Osteocyte (in vitro differentiated cells): ENCODE results near the gene KCNN4. TPM values are rescaled to one million over a fixed set of nuclear protein-coding genes. Genes with fewer than 3 reads are reported as not detected.

Source experiments
- DNase-seq: peaks from one replicate; pipeline ENCODE4 v3.0.0; 2021; ENCODE audit warnings: mixed read lengths; ENCODE audit not compliant: unreplicated experiment; ENCODE audit errors: extremely low spot score
- H3K27ac Mint-ChIP-seq: one replicate; pipeline ENCODE4 v1.8.0; 2021; ENCODE audit warnings: mild to moderate bottlenecking, mixed read lengths; ENCODE audit not compliant: unreplicated experiment
- H3K27me3 Mint-ChIP-seq: one replicate; pipeline ENCODE4 v1.8.0; 2021; ENCODE audit warnings: mixed read lengths; ENCODE audit not compliant: unreplicated experiment
- H3K36me3 Mint-ChIP-seq: one replicate; pipeline ENCODE4 v1.8.0; 2021; ENCODE audit warnings: mixed read lengths; ENCODE audit not compliant: unreplicated experiment
- H3K4me1 Mint-ChIP-seq: one replicate; pipeline ENCODE4 v1.8.0; 2021; ENCODE audit warnings: mixed read lengths; ENCODE audit not compliant: unreplicated experiment
- H3K4me3 Mint-ChIP-seq: one replicate; pipeline ENCODE4 v1.8.0; 2021; ENCODE audit warnings: mild to moderate bottlenecking, moderate library complexity, mixed read lengths; ENCODE audit not compliant: unreplicated experiment
- H3K9me3 Mint-ChIP-seq: one replicate; pipeline ENCODE4 v1.8.0; 2021; ENCODE audit warnings: mixed read lengths; ENCODE audit not compliant: unreplicated experiment
- total RNA-seq: library from RNA; stranded (reverse); gene quantifications from 2 replicates; pipeline ENCODE4 v1.2.1, GENCODE V29; 2021
- TF ChIP-seq, protein P1 (sequence below): fragments of 200-600 bp; sonication (generic); IDR thresholded peaks from 2 replicates; pipeline ENCODE4 v1.5.0; 2021; ENCODE audit warnings: antibody characterized with exemption, mild to moderate bottlenecking, moderate library complexity

Gene KCNN4
- total RNA-seq, 1 donor from 2014 or later = 0.64 TPM

DNA sequence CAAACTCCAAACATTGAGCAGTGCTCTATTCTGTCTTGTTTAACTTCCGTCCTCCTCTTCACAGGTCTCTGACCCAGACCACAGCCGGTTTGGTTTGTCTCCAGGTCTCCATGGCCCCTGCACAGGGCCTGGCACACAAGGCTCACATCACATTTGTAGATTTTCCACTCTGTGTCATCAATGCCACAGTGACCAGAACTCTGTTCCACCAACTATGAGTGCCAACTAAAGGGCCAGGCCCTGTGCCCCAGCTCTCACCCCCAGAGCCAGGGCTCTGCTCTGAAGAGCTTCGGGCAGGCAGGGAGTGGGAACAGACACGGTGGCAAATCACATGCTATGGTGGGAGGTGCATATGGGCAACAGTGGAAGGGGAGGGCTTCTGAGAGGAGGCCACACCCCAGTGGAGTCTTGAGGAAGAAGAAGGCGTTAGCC, 42.0 kb downstream of the KCNN4 start:
- DNase-seq = no peak
- Mint-ChIP-seq H3K4me1 (peaks cover 22% of the 10 kb centered on the region), H3K4me3 (no peak overlapping the region), H3K27ac (peak overlapping the region; percentile 1), H3K27me3 (no peaks in the 10 kb centered on the region), H3K9me3 (no peaks in the 10 kb centered on the region), H3K36me3 (peaks cover 48% of the 10 kb centered on the region)
- TF ChIP-seq, protein P1, sequence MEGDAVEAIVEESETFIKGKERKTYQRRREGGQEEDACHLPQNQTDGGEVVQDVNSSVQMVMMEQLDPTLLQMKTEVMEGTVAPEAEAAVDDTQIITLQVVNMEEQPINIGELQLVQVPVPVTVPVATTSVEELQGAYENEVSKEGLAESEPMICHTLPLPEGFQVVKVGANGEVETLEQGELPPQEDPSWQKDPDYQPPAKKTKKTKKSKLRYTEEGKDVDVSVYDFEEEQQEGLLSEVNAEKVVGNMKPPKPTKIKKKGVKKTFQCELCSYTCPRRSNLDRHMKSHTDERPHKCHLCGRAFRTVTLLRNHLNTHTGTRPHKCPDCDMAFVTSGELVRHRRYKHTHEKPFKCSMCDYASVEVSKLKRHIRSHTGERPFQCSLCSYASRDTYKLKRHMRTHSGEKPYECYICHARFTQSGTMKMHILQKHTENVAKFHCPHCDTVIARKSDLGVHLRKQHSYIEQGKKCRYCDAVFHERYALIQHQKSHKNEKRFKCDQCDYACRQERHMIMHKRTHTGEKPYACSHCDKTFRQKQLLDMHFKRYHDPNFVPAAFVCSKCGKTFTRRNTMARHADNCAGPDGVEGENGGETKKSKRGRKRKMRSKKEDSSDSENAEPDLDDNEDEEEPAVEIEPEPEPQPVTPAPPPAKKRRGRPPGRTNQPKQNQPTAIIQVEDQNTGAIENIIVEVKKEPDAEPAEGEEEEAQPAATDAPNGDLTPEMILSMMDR = no peak

DNA sequence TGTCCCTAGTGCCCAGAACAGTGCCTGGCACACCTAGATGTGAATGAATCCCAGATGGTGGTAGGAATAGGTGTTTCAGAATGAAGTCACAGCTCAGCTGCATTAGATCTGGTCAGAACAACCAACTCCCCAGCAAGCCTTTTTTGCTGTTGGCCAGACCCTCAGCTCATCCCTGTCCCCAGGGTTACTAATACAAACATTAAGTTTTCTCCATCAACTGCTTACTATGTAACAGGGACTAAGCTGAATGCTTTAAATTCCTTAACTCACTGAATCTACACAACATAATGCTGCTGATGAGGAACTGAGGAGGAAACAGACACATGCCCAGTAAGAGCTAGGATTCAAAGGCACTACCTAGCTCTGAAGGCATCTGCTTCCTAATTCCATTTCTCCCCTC, 44.8 kb downstream of the KCNN4 start:
- Mint-ChIP-seq H3K36me3 (peaks cover 55% of the 10 kb centered on the region), H3K4me3 (no peak overlapping the region), H3K9me3 (no peaks in the 10 kb centered on the region), H3K27ac (peak overlapping the region; percentile 61), H3K4me1 (peaks cover 38% of the 10 kb centered on the region), H3K27me3 (no peaks in the 10 kb centered on the region)
- TF ChIP-seq, protein P1 = no peak
- no peak for DNase-seq

DNA sequence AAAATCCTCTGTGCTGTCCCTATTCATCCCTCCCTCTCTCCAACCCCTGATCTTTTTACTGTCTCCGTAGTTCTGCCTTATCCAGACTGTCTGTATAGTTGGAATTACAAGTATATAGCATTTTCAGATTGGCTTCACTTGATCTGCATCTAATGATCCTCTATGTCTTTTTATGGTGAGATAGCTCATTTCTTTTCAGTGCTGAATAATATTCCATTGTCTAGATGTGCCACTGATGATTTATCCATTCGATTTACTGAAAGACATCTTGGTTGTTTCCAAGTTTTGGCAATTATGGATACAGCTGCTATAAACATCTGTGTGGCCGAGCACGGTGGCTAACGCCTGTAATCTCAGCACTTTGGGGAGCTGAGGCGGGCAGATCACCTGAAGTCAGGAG, 45.8 kb downstream of the KCNN4 start:
- Mint-ChIP-seq H3K4me1 (peaks cover 43% of the 10 kb centered on the region), H3K27ac (no peak overlapping the region), H3K27me3 (no peaks in the 10 kb centered on the region), H3K9me3 (no peaks in the 10 kb centered on the region), H3K36me3 (peaks cover 50% of the 10 kb centered on the region), H3K4me3 (no peak overlapping the region)
- TF ChIP-seq, protein P1 = no peak
- DNase-seq = no peak

DNA sequence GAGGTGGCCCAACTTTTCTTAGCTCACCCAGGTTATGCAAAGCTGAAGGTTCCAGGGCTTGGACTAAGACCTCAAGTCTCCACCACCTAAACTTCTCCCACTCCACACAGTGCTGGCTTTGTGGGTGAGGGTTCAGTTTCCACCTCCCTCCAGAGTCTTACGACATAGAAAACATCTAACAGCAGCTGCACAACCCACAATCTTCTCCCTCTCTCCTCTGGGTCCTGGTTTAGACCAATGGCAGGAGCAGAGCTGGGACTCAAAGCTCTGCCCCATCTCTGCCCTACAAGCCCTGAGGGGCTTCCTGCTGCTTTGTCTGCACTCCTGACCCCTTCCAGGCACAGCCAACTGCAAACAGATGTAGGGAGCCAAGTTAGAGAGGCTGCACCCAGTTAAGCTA, 48.9 kb downstream of the KCNN4 start:
- no peak for DNase-seq
- H3K27ac Mint-ChIP-seq = peak overlapping the region; percentile 84
- H3K27me3 Mint-ChIP-seq = no peaks in the 10 kb centered on the region
- H3K4me1 Mint-ChIP-seq = peaks cover 45% of the 10 kb centered on the region
- peak overlapping the region; percentile 48 for H3K4me3 Mint-ChIP-seq
- TF ChIP-seq, protein P1 = no peak
- peaks cover 39% of the 10 kb centered on the region for H3K36me3 Mint-ChIP-seq
- no peaks in the 10 kb centered on the region for H3K9me3 Mint-ChIP-seq

DNA sequence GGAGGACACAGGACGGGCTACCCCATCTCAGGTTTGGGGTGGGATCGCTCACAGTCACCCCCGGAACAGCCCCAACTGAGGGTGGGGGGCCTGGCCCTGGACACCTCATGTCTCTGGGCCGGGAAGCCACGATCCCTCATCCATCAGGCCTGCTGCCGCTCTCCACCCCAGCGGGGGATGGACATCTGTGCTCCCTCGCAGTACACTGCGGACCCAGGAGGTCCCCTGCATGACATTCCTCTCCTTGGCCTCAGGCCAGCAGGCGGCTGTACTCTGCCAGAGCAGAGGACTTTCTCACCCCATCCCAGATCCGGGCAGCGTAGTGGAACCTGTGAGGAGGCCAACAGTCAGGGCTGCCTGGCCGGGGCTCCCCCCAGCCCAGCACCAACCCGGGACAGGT, 49.4 kb downstream of the KCNN4 start:
- TF ChIP-seq, protein P1 = no peak

More for the DNA sequence above, 49.4 kb downstream of the KCNN4 start:
- Mint-ChIP-seq H3K4me1 (peaks cover 41% of the 10 kb centered on the region), H3K4me3 (no peak overlapping the region), H3K27ac (peak overlapping the region; percentile 84), H3K36me3 (peaks cover 34% of the 10 kb centered on the region), H3K27me3 (no peaks in the 10 kb centered on the region), H3K9me3 (no peaks in the 10 kb centered on the region)
- DNase-seq = no peak
